HepG2 (cell line): ENCODE results near the gene SLCO4A1. TPM values are rescaled to one million over a fixed set of nuclear protein-coding genes. Genes with fewer than 3 reads are reported as not detected.

Experiments used
- ATAC-seq: fragments of 200-7000 bp; cut with Tn5 transposase; 3 replicates; pipeline ENCODE4 v1.9.1; 2020; ENCODE audit warnings: mild to moderate bottlenecking, moderate library complexity
- BruUV-seq: library from RNA; stranded (reverse); fragments of 400-500 nt; replicated peaks from 2 replicates; lab custom pipeline; 2021; lab: Mats Ljungman, UMichigan
- CTCF ChIA-PET: fragments of 300-600 bp; formaldehyde crosslinking; extraction: SDS; loops from one replicate; lab custom pipeline; 2021; ENCODE audit warnings: low total read pairs, inconsistent platforms, low intra/inter-chr PET ratio; lab: Yijun Ruan, JAX
- POLR2A ChIA-PET: fragments of 350-600 bp; sonication (Branson Sonifier 250); formaldehyde crosslinking; loops from one replicate; lab custom pipeline; 2020; ENCODE audit warnings: antibody characterized with exemption, inconsistent platforms; lab: Yijun Ruan, JAX
- DNase-seq: peaks from one replicate; pipeline ENCODE4 v3.0.0-alpha.2; 2015; ENCODE audit warnings: low spot score
- FAIRE-seq: peaks from 3 replicates; lab custom pipeline; 2011; peaks lifted over from hg19 to GRCh38; lab: Jason Lieb, UNC
- H2AFZ ChIP-seq: one replicate; pipeline ENCODE4 v1.6.1; 2011; ENCODE audit warnings: low read length, inconsistent platforms
- H3K27ac ChIP-seq: fragments of 300-600 bp; 3 replicates; pipeline ENCODE4 v1.8.0; 2011; ENCODE audit warnings: mixed run types, mild to moderate bottlenecking, mixed read lengths, low read length, inconsistent platforms; ENCODE audit not compliant: insufficient read depth; ENCODE audit errors: extremely low read length
- H3K27me3 ChIP-seq, 2 experiments: fragments of 200-600 bp in 1 of 2; 2 replicates in 1 of 2; 3 replicates in 1 of 2; pipeline versions ENCODE4 v1.6.0 to v1.8.0; 2011; ENCODE audit warnings: low read length in 2 of 2, mild to moderate bottlenecking in 2 of 2, moderate library complexity in 2 of 2, inconsistent platforms in 1 of 2; ENCODE audit not compliant: insufficient read depth in 2 of 2, control insufficient read depth in 1 of 2
- H3K36me3 ChIP-seq, 2 experiments: fragments of 200-600 bp in 1 of 2; replicated peaks in 1 of 2; 2 replicates in 1 of 2; 3 replicates in 1 of 2; pipeline versions ENCODE4 v1.5.1 to v1.8.0; 2011; ENCODE audit warnings: low read length in 2 of 2, inconsistent platforms in 1 of 2; ENCODE audit not compliant: insufficient read depth in 2 of 2, control insufficient read depth in 1 of 2
- H3K4me1 ChIP-seq: 2 replicates; pipeline ENCODE4 v1.5.1; 2012; ENCODE audit warnings: low read length, inconsistent platforms; ENCODE audit not compliant: insufficient read depth
- H3K4me2 ChIP-seq: 2 replicates; pipeline ENCODE4 v1.6.0; 2011; ENCODE audit warnings: low read depth, low read length, inconsistent platforms
- H3K4me3 ChIP-seq, 3 experiments: fragments of 200-600 bp in 1 of 3; sonication (generic), shearing (Covaris generic) in 1 of 3; replicated peaks in 1 of 3; 2 replicates each; pipeline ENCODE4 v1.5.1; 2011 to 2016; ENCODE audit warnings: low read length in 3 of 3, inconsistent platforms in 2 of 3, low read depth in 2 of 3, mild to moderate bottlenecking in 2 of 3, control low read depth in 1 of 3, mixed read lengths in 1 of 3; ENCODE audit not compliant: insufficient read depth in 1 of 3
- H3K79me2 ChIP-seq: one replicate; pipeline ENCODE4 v1.6.1; 2011; ENCODE audit warnings: low read length, inconsistent platforms; ENCODE audit not compliant: insufficient read depth
- H3K9ac ChIP-seq: 2 replicates; pipeline ENCODE4 v1.6.0; 2011; ENCODE audit warnings: mild to moderate bottlenecking, low read depth, low read length, inconsistent platforms; ENCODE audit not compliant: insufficient read depth
- H3K9me3 ChIP-seq: 2 replicates; pipeline ENCODE4 v1.5.1; 2012; ENCODE audit warnings: mild to moderate bottlenecking, low read length
- H4K20me1 ChIP-seq: 2 replicates; pipeline ENCODE4 v1.6.0; 2011; ENCODE audit warnings: inconsistent platforms, mild to moderate bottlenecking, low read length, moderate library complexity; ENCODE audit not compliant: insufficient read depth
- CSRNP1 ChIP-seq: sonication (generic); formaldehyde crosslinking; IDR thresholded peaks from 2 replicates; pipeline ENCODE4 v1.8.1; 2023; ENCODE audit warnings: mild to moderate bottlenecking, missing genetic modification reagents
- FOXO1 ChIP-seq: sonication (generic); formaldehyde crosslinking; IDR thresholded peaks from 2 replicates; pipeline ENCODE4 v1.4.0; 2020; ENCODE audit warnings: missing genetic modification reagents
- GZF1 ChIP-seq: sonication (generic); formaldehyde crosslinking; IDR thresholded peaks from 2 replicates; pipeline ENCODE4 v1.5.1; 2020; ENCODE audit warnings: mild to moderate bottlenecking, missing genetic modification reagents
- IRF2 ChIP-seq: IDR thresholded peaks from 2 replicates; pipeline ENCODE4 v1.6.1; 2018; ENCODE audit warnings: missing genetic modification reagents, missing compliant biosample characterization
- IRX3 ChIP-seq: sonication (generic); formaldehyde crosslinking; IDR thresholded peaks from 2 replicates; pipeline ENCODE4 v1.8.1; 2023; ENCODE audit warnings: mild to moderate bottlenecking, low read depth, missing genetic modification reagents, borderline replicate concordance
- RCOR2 ChIP-seq: IDR thresholded peaks from 2 replicates; pipeline ENCODE4 v1.6.1; 2016; ENCODE audit warnings: missing biosample characterization, missing genetic modification reagents
- SIX4 ChIP-seq: sonication (generic); formaldehyde crosslinking; IDR thresholded peaks from 2 replicates; pipeline ENCODE4 v1.4.0; 2020; ENCODE audit warnings: missing genetic modification reagents
- TAF15 ChIP-seq: fragments of 200-400 bp; formaldehyde crosslinking; IDR thresholded peaks from one replicate; pipeline ENCODE4 v1.6.1; 2018; ENCODE audit warnings: mild to moderate bottlenecking, low read depth, low read length; ENCODE audit not compliant: poor library complexity, severe bottlenecking
- TBP ChIP-seq: sonication (generic); formaldehyde crosslinking; IDR thresholded peaks from 2 replicates; pipeline ENCODE4 v1.5.0; 2020; ENCODE audit warnings: missing genetic modification reagents
- ZNF468 ChIP-seq: sonication (generic); formaldehyde crosslinking; IDR thresholded peaks from 2 replicates; pipeline ENCODE4 v1.8.0; 2022; ENCODE audit warnings: mild to moderate bottlenecking, moderate library complexity, missing genetic modification reagents
- ZNF672 ChIP-seq: sonication (generic); formaldehyde crosslinking; IDR thresholded peaks from 2 replicates; pipeline ENCODE4 v1.8.1; 2022; ENCODE audit warnings: missing genetic modification reagents
- ZNF777 ChIP-seq: sonication (generic); formaldehyde crosslinking; IDR thresholded peaks from 2 replicates; pipeline ENCODE4 v1.4.0; 2020; ENCODE audit warnings: missing genetic modification reagents
- ZNF878 ChIP-seq: sonication (generic); formaldehyde crosslinking; IDR thresholded peaks from 2 replicates; pipeline ENCODE4 v1.8.1; 2023; ENCODE audit warnings: mild to moderate bottlenecking, missing genetic modification reagents, moderate library complexity
- ZSCAN22 ChIP-seq: sonication (generic); formaldehyde crosslinking; IDR thresholded peaks from 2 replicates; pipeline ENCODE4 v1.4.0; 2020; ENCODE audit warnings: mild to moderate bottlenecking, missing genetic modification reagents
- WGBS: methylation state at CpG from one replicate; pipeline ENCODE4 v1.1.6; 2017; ENCODE audit warnings: low lambda C conversion rate; 5-methylcytosine and 5-hydroxymethylcytosine counted together
- in situ Hi-C: cut with HindIII; loops from 2 replicates; pipeline ENCODE4 v1.10.0; 2017; ENCODE audit warnings: low pct_unique_long_range_greater_than_20kb; ENCODE audit not compliant: extremely low pct_ligation_motif_present
- intact Hi-C: fragments of 100-400 bp; cut with micrococcal nuclease; formaldehyde crosslinking; loops from one replicate; pipeline ENCODE4 v1.10.0; 2022; ENCODE audit not compliant: unreplicated experiment
- polyA plus RNA-seq, 8 experiments: library from polyadenylated mRNA; depleted of rRNA in 3 of 8; stranded (reverse) in 7 of 8; unstranded in 1 of 8; fragments of >200 nt; fragmentation: Illumina TruSeq in 4 of 8; extraction: Trizol in 4 of 8; gene quantifications; 2 replicates each; pipeline versions ENCODE4 v1.2.1 to v1.2.3, GENCODE V29; 2011 to 2016; ENCODE audit warnings: low read depth in 4 of 8, missing spikeins in 1 of 8, mixed read lengths in 1 of 8; ENCODE audit not compliant: insufficient read depth in 1 of 8
- total RNA-seq, 5 experiments: library from RNA; depleted of rRNA; stranded (reverse); fragments of >200 nt; fragmentation: Illumina TruSeq; extraction: Trizol; gene quantifications; 2 replicates each; pipeline ENCODE4 v1.2.3, GENCODE V29; 2016; ENCODE audit warnings: low read depth in 1 of 5
- TF ChIP-seq, protein P1 (sequence below): fragments of 450-650 bp; IDR thresholded peaks from 2 replicates; pipeline ENCODE4 v1.6.1; 2016

SLCO4A1 gene
- total and polyA plus RNA-seq, 2 of the 13 experiments (the other 11 are each of a cell fraction or from before 2014, with no cell fraction given) = 55.5 to 112 TPM

- DNase-seq = no peak
- CTCF ChIA-PET = no interaction called here
- Histone ChIP-seq H3K79me2 (no peaks in the 10 kb centered on the region), H3K27me3 (peaks cover 52 to 98% of the 10 kb centered on the region in 2 experiments), H3K36me3 (no peaks in the 10 kb centered on the region), H3K9ac (no peak overlapping the region), H3K9me3 (no peaks in the 10 kb centered on the region), H3K4me1 (no peaks in the 10 kb centered on the region; the same call in 1 of the 2 replicates), H3K27ac (no peak overlapping the region), H2AFZ (no peak overlapping the region), H3K4me3 (no peak overlapping the region), H4K20me1 (peaks cover 7% of the 10 kb centered on the region; the same call in 1 of the 2 replicates), H3K4me2 (no peak overlapping the region)
- no peak for FAIRE-seq
- ATAC-seq = no peak
- no TSS peak for BruUV-seq
- in situ Hi-C loops = no loop called here
- WGBS = 34% methylated on average over 32 of the region's 32 CpGs
- POLR2A ChIA-PET = no interaction called here
- peak; percentile 95 for TF ChIP-seq GZF1 (CRISPR knock-in tag)
- TF ChIP-seq, protein P1, sequence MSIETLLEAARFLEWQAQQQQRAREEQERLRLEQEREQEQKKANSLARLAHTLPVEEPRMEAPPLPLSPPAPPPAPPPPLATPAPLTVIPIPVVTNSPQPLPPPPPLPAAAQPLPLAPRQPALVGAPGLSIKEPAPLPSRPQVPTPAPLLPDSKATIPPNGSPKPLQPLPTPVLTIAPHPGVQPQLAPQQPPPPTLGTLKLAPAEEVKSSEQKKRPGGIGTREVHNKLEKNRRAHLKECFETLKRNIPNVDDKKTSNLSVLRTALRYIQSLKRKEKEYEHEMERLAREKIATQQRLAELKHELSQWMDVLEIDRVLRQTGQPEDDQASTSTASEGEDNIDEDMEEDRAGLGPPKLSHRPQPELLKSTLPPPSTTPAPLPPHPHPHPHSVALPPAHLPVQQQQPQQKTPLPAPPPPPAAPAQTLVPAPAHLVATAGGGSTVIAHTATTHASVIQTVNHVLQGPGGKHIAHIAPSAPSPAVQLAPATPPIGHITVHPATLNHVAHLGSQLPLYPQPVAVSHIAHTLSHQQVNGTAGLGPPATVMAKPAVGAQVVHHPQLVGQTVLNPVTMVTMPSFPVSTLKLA = peak; percentile 15; the same call in 1 of the 2 replicates
- no peak for TF ChIP-seq ZNF878
- TF ChIP-seq ZNF672 = 0 out of 2 replicates have a peak, but pooled peaks have one; percentile 38
- intact Hi-C loops = no loop called here
Observed at GRCh38 chr20:62695448-62696414, 53.4 kb downstream of the SLCO4A1 start.

DNA sequence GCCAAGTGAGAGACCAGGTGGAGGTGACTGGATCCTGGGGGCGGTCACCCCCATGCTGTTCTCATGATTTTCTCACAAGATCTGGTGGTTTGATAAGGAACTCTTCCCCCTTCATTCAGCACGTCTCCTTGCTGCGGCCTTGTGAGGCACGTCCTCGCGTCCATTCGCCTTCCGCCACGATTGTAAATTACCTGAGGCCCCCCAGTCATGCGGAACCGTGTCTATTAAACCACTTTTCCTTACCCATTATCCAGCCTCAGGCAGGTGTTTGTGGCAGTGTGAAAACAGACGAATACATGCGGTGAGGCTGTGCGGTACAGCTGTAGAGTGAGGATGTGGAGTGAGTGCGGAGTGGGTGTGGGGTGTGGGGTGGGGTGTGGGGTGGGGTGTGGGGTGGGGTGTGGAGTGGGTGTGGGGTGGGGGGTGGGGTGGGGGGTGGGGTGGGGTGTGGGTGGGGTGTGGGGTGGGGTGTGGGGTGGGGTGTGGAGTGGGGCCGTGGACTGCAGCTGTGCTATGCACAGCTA is 54.2 kb downstream of the SLCO4A1 start:
- peaks cover 7% of the 10 kb centered on the region; the same call in 1 of the 2 replicates for H4K20me1 ChIP-seq
- CTCF ChIA-PET = no interaction called here
- no peak for FAIRE-seq
- no peak for TF ChIP-seq CSRNP1 (CRISPR knock-in tag)
- TF ChIP-seq TAF15 = no peak
- TF ChIP-seq RCOR2 (CRISPR knock-in tag) = no peak
- TF ChIP-seq SIX4 (CRISPR knock-in tag) = no peak
- TF ChIP-seq ZNF468 = no peak
- TF ChIP-seq IRF2 (CRISPR knock-in tag) = no peak
- TF ChIP-seq FOXO1 (CRISPR knock-in tag) = no peak
- no peak for TF ChIP-seq ZSCAN22 (CRISPR knock-in tag)
- no peak for TF ChIP-seq IRX3 (CRISPR knock-in tag)
- no peak for TF ChIP-seq ZNF777 (CRISPR knock-in tag)
- TF ChIP-seq TBP (CRISPR knock-in tag) = no peak

More for the DNA sequence above, 54.2 kb downstream of the SLCO4A1 start:
- no peak for ATAC-seq
- Histone ChIP-seq H3K4me1 (no peaks in the 10 kb centered on the region; the same call in 1 of the 2 replicates), H3K9ac (no peak overlapping the region), H2AFZ (no peak overlapping the region), H3K27ac (no peak overlapping the region), H3K79me2 (no peaks in the 10 kb centered on the region), H3K4me2 (no peak overlapping the region), H3K27me3 (peaks cover 52 to 98% of the 10 kb centered on the region in 2 experiments), H3K4me3 (no peak overlapping the region), H3K36me3 (no peaks in the 10 kb centered on the region), H3K9me3 (no peaks in the 10 kb centered on the region)
- POLR2A ChIA-PET = no interaction called here
- in situ Hi-C loops (no loop called here), intact Hi-C loops (no loop called here)
- 45% methylated on average over 16 of the region's 16 CpGs for WGBS
- BruUV-seq = no TSS peak
- DNase-seq = no peak
